SU-DHL-6 (cell line): ENCODE data around the gene GCKR.

Experiments used
- H2AFZ ChIP-seq: fragments of 200-600 bp; sonication (generic); 2 replicates; pipeline ENCODE4 v1.6.1; 2014; ENCODE audit warnings: low read depth, mild to moderate bottlenecking, moderate library complexity, mixed read lengths, antibody characterized with exemption, low read length; ENCODE audit not compliant: severe bottlenecking
- H3F3A ChIP-seq: fragments of 200-600 bp; shearing (Covaris generic); 2 replicates; pipeline ENCODE4 v1.6.0; 2016; ENCODE audit warnings: antibody characterized with exemption, mild to moderate bottlenecking; ENCODE audit not compliant: insufficient read depth
- H3K27ac ChIP-seq: fragments of 200-600 bp; sonication (generic); 2 replicates; pipeline ENCODE4 v1.5.1; 2016; ENCODE audit warnings: low read depth, mild to moderate bottlenecking, low read length, moderate library complexity, mixed read lengths
- H3K27me3 ChIP-seq: fragments of 200-600 bp; sonication (generic), shearing (Covaris generic); 2 replicates; pipeline ENCODE4 v1.6.0; 2014; ENCODE audit warnings: mild to moderate bottlenecking, low read length
- H3K36me3 ChIP-seq: fragments of 200-600 bp; sonication (generic); 2 replicates; pipeline ENCODE4 v1.6.1; 2014; ENCODE audit warnings: mild to moderate bottlenecking, low read length, mixed read lengths
- H3K4me2 ChIP-seq: fragments of 300-600, 200-600 bp; shearing (Covaris generic), sonication (generic); 2 replicates; pipeline ENCODE4 v1.6.0; 2014; ENCODE audit warnings: low read length, low read depth, mild to moderate bottlenecking; ENCODE audit not compliant: poor library complexity, severe bottlenecking
- H3K4me3 ChIP-seq: fragments of 200-600 bp; sonication (generic); 2 replicates; pipeline ENCODE4 v1.5.1; 2014; ENCODE audit warnings: antibody characterized with exemption, low read length, mild to moderate bottlenecking, mixed read lengths; ENCODE audit not compliant: insufficient read depth, poor library complexity, severe bottlenecking
- H3K79me2 ChIP-seq: fragments of 200-600 bp; sonication (generic); 2 replicates; pipeline ENCODE4 v1.6.1; 2014; ENCODE audit warnings: mild to moderate bottlenecking, low read length, moderate library complexity; ENCODE audit not compliant: insufficient read depth
- H3K9ac ChIP-seq: fragments of 200-600 bp; sonication (generic); 2 replicates; pipeline ENCODE4 v1.7.0; 2014; ENCODE audit warnings: mild to moderate bottlenecking, low read length
- H3K9me2 ChIP-seq: fragments of 200-600 bp; sonication (generic); replicated peaks from 2 replicates; pipeline ENCODE4 v1.6.1; 2014; ENCODE audit warnings: low read length; ENCODE audit not compliant: insufficient read depth
- H3K9me3 ChIP-seq: fragments of 200-600 bp; sonication (generic); 2 replicates; pipeline ENCODE4 v1.6.1; 2014; ENCODE audit warnings: low read length, mixed read lengths; ENCODE audit not compliant: insufficient read depth
- H4K20me1 ChIP-seq: fragments of 200-600 bp; sonication (generic); 2 replicates; pipeline ENCODE4 v1.6.1; 2014; ENCODE audit warnings: low read depth, mild to moderate bottlenecking, antibody characterized with exemption, low read length, moderate library complexity, mixed read lengths
- CTCF ChIP-seq: fragments of 200-600 bp; sonication (generic); IDR thresholded peaks from one replicate; pipeline ENCODE4 v1.5.1; 2017; ENCODE audit warnings: antibody characterized with exemption, mild to moderate bottlenecking, low read length, moderate library complexity; ENCODE audit not compliant: insufficient read depth, poor library complexity, severe bottlenecking
- EZH2phosphoT487 ChIP-seq: fragments of 200-600 bp; sonication (generic), shearing (Covaris generic); conservative IDR thresholded peaks from 2 replicates; pipeline ENCODE4 v1.6.1; 2018; ENCODE audit warnings: mild to moderate bottlenecking, antibody characterized with exemption, low read length, moderate library complexity, mixed read lengths

The GCKR gene

DNA sequence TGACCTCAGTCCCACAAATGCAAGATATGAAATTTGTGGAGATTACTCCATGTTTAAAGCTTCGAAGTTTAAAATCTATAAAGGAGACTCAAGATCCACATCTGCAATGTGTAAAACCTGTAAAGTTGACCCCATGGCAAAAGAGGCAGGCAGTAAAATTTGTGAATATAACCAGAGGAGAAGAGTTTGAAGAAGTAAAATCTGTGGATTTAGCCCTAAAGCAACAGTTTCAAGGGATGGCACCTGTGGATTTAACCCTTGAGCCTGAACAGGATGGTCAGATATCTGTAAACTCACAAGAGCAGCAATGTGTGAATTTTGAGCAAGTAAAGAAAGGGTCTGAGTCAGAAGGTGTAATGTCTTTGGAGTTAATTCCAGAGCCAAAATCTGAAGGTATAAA is 75.0 kb downstream of the GCKR start:
- Histone ChIP-seq H3K9me3 (no peaks in the 10 kb centered on the region), H3F3A (no peaks in the 10 kb centered on the region), H3K9ac (no peak overlapping the region), H2AFZ (no peak overlapping the region), H3K9me2 (no peaks in the 10 kb centered on the region), H3K27me3 (no peaks in the 10 kb centered on the region), H3K4me3 (no peak overlapping the region), H3K4me2 (no peak overlapping the region), H3K27ac (no peak overlapping the region), H3K79me2 (no peaks in the 10 kb centered on the region), H3K36me3 (no peaks in the 10 kb centered on the region), H4K20me1 (no peaks in the 10 kb centered on the region)
- TF ChIP-seq EZH2phosphoT487 (no peak), CTCF (no peak)

DNA sequence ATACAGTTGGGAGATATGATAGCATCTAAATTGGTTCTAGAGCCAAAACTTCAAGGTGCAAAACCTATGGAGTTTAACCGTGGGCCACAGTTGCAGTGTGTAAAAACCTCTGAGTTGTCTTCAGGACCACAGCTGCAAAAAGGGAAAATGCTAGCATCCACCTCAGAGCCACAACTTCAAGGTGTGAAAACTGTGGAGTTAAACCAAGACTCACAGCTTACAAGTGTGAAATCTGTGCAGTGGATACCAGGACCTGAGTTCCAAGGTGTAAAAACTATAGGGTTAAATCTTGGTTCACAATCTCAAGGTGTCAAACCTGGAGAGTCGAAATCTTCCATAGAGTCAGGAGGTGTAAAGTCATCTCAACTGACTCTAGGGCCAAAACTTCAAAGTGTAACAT is 75.8 kb downstream of the GCKR start:
- Histone ChIP-seq H3K27ac (no peak overlapping the region), H3K9ac (no peak overlapping the region), H3K79me2 (no peaks in the 10 kb centered on the region), H2AFZ (no peak overlapping the region), H4K20me1 (no peaks in the 10 kb centered on the region), H3K4me2 (no peak overlapping the region), H3F3A (no peaks in the 10 kb centered on the region), H3K4me3 (no peak overlapping the region), H3K27me3 (no peaks in the 10 kb centered on the region), H3K36me3 (no peaks in the 10 kb centered on the region), H3K9me3 (no peaks in the 10 kb centered on the region), H3K9me2 (no peaks in the 10 kb centered on the region)
- no peak for TF ChIP-seq CTCF
- TF ChIP-seq EZH2phosphoT487, result no peak

DNA sequence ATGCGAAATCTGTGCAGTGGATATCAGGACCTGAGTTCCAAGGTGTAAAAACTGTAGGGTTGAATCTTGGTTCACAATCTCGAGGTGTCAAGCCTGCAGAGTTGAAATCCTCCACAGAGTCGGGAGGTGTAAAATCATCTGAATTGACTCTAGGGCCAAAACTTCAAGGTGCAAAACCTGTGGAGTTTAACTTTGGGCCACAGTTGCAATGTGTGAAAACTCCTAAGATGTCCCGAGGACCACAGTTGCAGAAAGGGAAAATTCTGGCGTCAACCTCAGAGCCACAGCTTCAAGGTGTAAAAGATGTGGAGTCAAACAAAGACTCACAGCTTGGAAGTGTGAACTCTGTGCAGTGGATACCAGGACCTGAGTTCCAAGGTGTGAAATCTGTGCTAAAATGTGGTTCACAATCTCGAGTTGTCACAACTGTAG is 76.4 kb downstream of the GCKR start:
- Histone ChIP-seq H3K36me3 (no peaks in the 10 kb centered on the region), H3K4me2 (no peak overlapping the region), H3K9me2 (no peaks in the 10 kb centered on the region), H2AFZ (no peak overlapping the region), H3K4me3 (no peak overlapping the region), H3K9ac (no peak overlapping the region), H3K27me3 (no peaks in the 10 kb centered on the region), H3K79me2 (no peaks in the 10 kb centered on the region), H3K9me3 (no peaks in the 10 kb centered on the region), H3K27ac (no peak overlapping the region), H4K20me1 (no peaks in the 10 kb centered on the region), H3F3A (no peaks in the 10 kb centered on the region)
- no peak for TF ChIP-seq EZH2phosphoT487
- TF ChIP-seq CTCF, result no peak
